H1 (cell line): ENCODE measurements around the gene RGS6.

Source experiments
- CHD2 ChIP-seq: IDR thresholded peaks from 2 replicates; pipeline ENCODE4 v1.6.1; 2012; ENCODE audit warnings: low read length, improper control_type of control experiment
- CREB1 ChIP-seq: IDR thresholded peaks from 2 replicates; pipeline ENCODE4 v1.6.1; 2012; ENCODE audit warnings: inconsistent platforms
- FOSL1 ChIP-seq: IDR thresholded peaks from 2 replicates; pipeline ENCODE4 v1.6.1; 2011; ENCODE audit warnings: mild to moderate bottlenecking, low read depth, low read length, moderate library complexity; ENCODE audit not compliant: insufficient read depth
- GABPA ChIP-seq: IDR thresholded peaks from 2 replicates; pipeline ENCODE4 v1.6.1; 2011; ENCODE audit warnings: mild to moderate bottlenecking, low read length, moderate library complexity, borderline replicate concordance; ENCODE audit not compliant: insufficient read depth
- JUND ChIP-seq: IDR thresholded peaks from 2 replicates; pipeline ENCODE4 v1.6.1; 2011; ENCODE audit warnings: mild to moderate bottlenecking, improper control_type of control experiment, low read length
- POLR2AphosphoS5 ChIP-seq: IDR thresholded peaks from 2 replicates; pipeline ENCODE4 v1.6.1; 2011; ENCODE audit warnings: low read depth, low read length
- POU5F1 ChIP-seq: IDR thresholded peaks from 2 replicates; pipeline ENCODE4 v1.6.1; 2011; ENCODE audit warnings: low read depth, mild to moderate bottlenecking, low read length, moderate library complexity
- RBBP5 ChIP-seq: IDR thresholded peaks from 2 replicates; pipeline ENCODE4 v1.7.1; 2012; ENCODE audit warnings: low read depth, mild to moderate bottlenecking, inconsistent platforms, low read length, moderate library complexity, borderline replicate concordance
- TF ChIP-seq, protein P1 (sequence below), 3 experiments: IDR thresholded peaks; 1 replicate in 2 of 3; 2 replicates in 1 of 3; pipeline versions ENCODE4 v1.5.1 to v1.6.1; 2011; ENCODE audit warnings: low read length in 3 of 3, mild to moderate bottlenecking in 3 of 3, inconsistent platforms in 2 of 3, low read depth in 1 of 3, moderate library complexity in 1 of 3; ENCODE audit not compliant: insufficient read depth in 1 of 3; ENCODE audit errors: control extremely low read depth in 1 of 3
- TF ChIP-seq, protein P2 (sequence below): IDR thresholded peaks from 2 replicates; pipeline ENCODE4 v1.6.1; 2011; ENCODE audit warnings: low read length, improper control_type of control experiment

DNA sequence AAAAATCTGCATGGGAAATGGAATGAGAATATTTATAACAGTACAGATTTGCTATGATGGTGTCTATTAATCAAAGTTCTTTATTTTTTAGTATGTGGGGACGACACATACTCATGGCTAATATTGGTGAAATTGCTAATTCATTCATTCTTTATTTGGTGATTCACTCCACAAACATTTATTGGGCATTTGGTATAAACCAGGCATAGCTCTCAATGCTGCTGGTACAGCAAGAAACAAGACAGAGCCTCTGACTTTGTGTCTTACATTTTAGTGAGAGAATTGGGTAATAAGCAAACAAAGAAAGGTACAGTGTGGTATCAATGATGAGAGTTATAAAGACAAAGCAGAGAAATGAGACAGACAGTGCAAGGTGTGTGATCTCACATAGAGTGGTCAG, 129.5 kb downstream of the RGS6 start:
- TF ChIP-seq GABPA = no peak
- TF ChIP-seq POLR2AphosphoS5 = no peak
- TF ChIP-seq, protein P1, sequence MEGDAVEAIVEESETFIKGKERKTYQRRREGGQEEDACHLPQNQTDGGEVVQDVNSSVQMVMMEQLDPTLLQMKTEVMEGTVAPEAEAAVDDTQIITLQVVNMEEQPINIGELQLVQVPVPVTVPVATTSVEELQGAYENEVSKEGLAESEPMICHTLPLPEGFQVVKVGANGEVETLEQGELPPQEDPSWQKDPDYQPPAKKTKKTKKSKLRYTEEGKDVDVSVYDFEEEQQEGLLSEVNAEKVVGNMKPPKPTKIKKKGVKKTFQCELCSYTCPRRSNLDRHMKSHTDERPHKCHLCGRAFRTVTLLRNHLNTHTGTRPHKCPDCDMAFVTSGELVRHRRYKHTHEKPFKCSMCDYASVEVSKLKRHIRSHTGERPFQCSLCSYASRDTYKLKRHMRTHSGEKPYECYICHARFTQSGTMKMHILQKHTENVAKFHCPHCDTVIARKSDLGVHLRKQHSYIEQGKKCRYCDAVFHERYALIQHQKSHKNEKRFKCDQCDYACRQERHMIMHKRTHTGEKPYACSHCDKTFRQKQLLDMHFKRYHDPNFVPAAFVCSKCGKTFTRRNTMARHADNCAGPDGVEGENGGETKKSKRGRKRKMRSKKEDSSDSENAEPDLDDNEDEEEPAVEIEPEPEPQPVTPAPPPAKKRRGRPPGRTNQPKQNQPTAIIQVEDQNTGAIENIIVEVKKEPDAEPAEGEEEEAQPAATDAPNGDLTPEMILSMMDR (IDR thresholded peaks at IDR 0.05; ENCODE audit: control extremely low read depth in 1 of 3, insufficient read depth in 1 of 3, low read depth in 1 of 3, low read length in 3 of 3) = no peak
- TF ChIP-seq CREB1 = no peak
- TF ChIP-seq, protein P2, sequence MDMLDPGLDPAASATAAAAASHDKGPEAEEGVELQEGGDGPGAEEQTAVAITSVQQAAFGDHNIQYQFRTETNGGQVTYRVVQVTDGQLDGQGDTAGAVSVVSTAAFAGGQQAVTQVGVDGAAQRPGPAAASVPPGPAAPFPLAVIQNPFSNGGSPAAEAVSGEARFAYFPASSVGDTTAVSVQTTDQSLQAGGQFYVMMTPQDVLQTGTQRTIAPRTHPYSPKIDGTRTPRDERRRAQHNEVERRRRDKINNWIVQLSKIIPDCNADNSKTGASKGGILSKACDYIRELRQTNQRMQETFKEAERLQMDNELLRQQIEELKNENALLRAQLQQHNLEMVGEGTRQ = no peak
- TF ChIP-seq JUND = no peak
- no peak for TF ChIP-seq CHD2
- no peak for TF ChIP-seq POU5F1
- no peak for TF ChIP-seq FOSL1
- TF ChIP-seq RBBP5 = no peak
